ENCODE measurements around the gene SSH2.

SSH2 gene

DNA sequence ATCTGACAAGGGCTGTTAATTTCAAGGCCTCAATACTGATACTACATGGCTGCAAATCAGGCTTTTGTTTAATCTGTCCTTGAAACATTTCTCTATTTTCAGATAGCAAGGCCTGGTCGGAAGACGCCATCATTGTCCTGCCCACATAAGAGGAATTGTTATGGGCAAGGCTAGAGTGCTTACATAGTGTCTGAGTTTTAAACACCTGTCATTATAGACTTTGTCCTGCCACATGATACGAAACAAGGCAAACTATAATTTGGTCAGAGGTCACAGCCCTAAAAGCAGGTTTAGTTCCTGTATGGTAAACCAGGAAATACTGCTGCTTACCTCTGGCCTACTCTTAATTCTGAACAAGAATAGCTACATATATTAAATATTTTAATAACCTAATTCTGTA lies 104.4 kb downstream of the SSH2 start:
- TF ChIP-seq, protein P1, sequence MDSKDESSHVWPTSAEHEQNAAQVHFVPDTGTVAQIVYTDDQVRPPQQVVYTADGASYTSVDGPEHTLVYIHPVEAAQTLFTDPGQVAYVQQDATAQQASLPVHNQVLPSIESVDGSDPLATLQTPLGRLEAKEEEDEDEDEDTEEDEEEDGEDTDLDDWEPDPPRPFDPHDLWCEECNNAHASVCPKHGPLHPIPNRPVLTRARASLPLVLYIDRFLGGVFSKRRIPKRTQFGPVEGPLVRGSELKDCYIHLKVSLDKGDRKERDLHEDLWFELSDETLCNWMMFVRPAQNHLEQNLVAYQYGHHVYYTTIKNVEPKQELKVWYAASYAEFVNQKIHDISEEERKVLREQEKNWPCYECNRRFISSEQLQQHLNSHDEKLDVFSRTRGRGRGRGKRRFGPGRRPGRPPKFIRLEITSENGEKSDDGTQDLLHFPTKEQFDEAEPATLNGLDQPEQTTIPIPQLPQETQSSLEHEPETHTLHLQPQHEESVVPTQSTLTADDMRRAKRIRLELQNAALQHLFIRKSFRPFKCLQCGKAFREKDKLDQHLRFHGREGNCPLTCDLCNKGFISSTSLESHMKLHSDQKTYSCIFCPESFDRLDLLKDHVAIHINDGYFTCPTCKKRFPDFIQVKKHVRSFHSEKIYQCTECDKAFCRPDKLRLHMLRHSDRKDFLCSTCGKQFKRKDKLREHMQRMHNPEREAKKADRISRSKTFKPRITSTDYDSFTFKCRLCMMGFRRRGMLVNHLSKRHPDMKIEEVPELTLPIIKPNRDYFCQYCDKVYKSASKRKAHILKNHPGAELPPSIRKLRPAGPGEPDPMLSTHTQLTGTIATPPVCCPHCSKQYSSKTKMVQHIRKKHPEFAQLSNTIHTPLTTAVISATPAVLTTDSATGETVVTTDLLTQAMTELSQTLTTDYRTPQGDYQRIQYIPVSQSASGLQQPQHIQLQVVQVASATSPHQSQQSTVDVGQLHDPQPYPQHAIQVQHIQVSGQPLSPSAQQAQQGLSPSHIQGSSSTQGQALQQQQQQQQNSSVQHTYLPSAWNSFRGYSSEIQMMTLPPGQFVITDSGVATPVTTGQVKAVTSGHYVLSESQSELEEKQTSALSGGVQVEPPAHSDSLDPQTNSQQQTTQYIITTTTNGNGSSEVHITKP (tag by site-specific recombination; IDR thresholded peaks at IDR 0.05), result no peak
- TF ChIP-seq ZEB2 (tag by site-specific recombination; IDR thresholded peaks at IDR 0.05) (no peak), MZF1 (tag by site-specific recombination; IDR thresholded peaks at IDR 0.05; ENCODE audit: borderline replicate concordance) (no peak), SCRT2 (tag by site-specific recombination; IDR thresholded peaks at IDR 0.05) (no peak), ZNF561 (tag by site-specific recombination; IDR thresholded peaks at IDR 0.05; ENCODE audit: borderline replicate concordance) (no peak), ZNF76 (tag by site-specific recombination; IDR thresholded peaks at IDR 0.05; ENCODE audit: borderline replicate concordance, low read depth) (no peak), ZNF433 (tag by site-specific recombination; IDR thresholded peaks at IDR 0.05; ENCODE audit: low read depth) (no peak)
- TF ChIP-seq, protein P2, sequence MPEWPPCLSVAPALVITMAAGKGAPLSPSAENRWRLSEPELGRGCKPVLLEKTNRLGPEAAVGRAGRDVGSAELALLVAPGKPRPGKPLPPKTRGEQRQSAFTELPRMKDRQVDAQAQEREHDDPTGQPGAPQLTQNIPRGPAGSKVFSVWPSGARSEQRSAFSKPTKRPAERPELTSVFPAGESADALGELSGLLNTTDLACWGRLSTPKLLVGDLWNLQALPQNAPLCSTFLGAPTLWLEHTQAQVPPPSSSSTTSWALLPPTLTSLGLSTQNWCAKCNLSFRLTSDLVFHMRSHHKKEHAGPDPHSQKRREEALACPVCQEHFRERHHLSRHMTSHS (tag by site-specific recombination; IDR thresholded peaks at IDR 0.05), result no peak
- TF ChIP-seq, protein P3, sequence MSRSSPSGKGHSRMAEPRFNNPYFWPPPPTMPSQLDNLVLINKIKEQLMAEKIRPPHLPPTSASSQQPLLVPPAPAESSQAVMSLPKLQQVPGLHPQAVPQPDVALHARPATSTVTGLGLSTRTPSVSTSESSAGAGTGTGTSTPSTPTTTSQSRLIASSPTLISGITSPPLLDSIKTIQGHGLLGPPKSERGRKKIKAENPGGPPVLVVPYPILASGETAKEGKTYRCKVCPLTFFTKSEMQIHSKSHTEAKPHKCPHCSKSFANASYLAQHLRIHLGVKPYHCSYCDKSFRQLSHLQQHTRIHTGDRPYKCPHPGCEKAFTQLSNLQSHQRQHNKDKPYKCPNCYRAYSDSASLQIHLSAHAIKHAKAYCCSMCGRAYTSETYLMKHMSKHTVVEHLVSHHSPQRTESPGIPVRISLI (tag by site-specific recombination; IDR thresholded peaks at IDR 0.05), result no peak
- TF ChIP-seq, protein P4, sequence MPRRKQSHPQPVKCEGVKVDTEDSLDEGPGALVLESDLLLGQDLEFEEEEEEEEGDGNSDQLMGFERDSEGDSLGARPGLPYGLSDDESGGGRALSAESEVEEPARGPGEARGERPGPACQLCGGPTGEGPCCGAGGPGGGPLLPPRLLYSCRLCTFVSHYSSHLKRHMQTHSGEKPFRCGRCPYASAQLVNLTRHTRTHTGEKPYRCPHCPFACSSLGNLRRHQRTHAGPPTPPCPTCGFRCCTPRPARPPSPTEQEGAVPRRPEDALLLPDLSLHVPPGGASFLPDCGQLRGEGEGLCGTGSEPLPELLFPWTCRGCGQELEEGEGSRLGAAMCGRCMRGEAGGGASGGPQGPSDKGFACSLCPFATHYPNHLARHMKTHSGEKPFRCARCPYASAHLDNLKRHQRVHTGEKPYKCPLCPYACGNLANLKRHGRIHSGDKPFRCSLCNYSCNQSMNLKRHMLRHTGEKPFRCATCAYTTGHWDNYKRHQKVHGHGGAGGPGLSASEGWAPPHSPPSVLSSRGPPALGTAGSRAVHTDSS (tag by site-specific recombination; IDR thresholded peaks at IDR 0.05), result no peak
- CTCF ChIA-PET, result interaction anchor here (0.8 to 1.4 kb wide), 3 partner anchors 9 to 22 kb away, joined by 3 to 4 read pairs (median 3); no protein-coding TSS in a partner anchor
- POLR2A ChIA-PET, result no interaction called here

DNA sequence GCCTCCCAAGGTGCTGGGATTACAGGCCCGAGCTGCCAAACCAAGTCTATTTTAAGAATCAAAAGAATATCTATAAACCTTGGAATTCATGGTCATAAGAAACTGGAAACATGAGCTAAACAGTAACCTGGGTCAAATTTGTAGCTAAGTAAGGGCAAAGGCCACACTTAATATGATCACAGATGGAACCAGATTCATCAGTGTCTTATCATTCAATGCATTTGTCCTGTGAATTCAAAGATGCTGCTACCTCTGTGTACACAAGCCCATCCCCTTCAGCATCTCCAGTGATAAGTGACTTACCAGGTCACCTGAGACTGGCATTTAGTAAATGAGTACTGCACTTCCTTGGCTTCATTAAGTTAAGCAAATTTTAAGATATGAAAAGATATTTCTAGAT lies 108.1 kb downstream of the SSH2 start:
- ChIA-PET CTCF (interaction anchor here (0.6 to 4.9 kb wide), 6 partner anchors 11 to 502 kb away, joined by 3 to 33 read pairs (median 4); no protein-coding TSS in a partner anchor), POLR2A (interaction anchor here (0.9 kb wide), 1 partner anchor 108 kb away, joined by 4 read pairs; the partner anchor contains the start of gene SSH2)
- H3K27ac ChIP-seq (ENCODE audit: extremely low read depth, low read depth, low read length), result no peak overlapping the region
- no peaks in the 10 kb centered on the region for H3K9me3 ChIP-seq (ENCODE audit: control insufficient read depth, insufficient read depth, low read depth, low read length)
- peaks cover 13% of the 10 kb centered on the region for H3K4me1 ChIP-seq (ENCODE audit: control insufficient read depth, insufficient read depth, low read length)
- no peaks in the 10 kb centered on the region; a peak in 1 of 3 replicates for H3K36me3 ChIP-seq (ENCODE audit: control insufficient read depth in 2 of 2, insufficient read depth in 1 of 2, low read length in 2 of 2)
- no peak overlapping the region for H3K4me3 ChIP-seq (ENCODE audit: low read depth, low read length)
- TF ChIP-seq ZNF610 (tag by site-specific recombination; IDR thresholded peaks at IDR 0.05; ENCODE audit: borderline replicate concordance) (no peak), ZBTB48 (tag by site-specific recombination; IDR thresholded peaks at IDR 0.05) (no peak), ZNF558 (tag by site-specific recombination; IDR thresholded peaks at IDR 0.05) (no peak), ZNF48 (tag by site-specific recombination; IDR thresholded peaks at IDR 0.05) (no peak), ZNF146 (tag by site-specific recombination; IDR thresholded peaks at IDR 0.05) (no peak), KLF7 (tag by site-specific recombination; IDR thresholded peaks at IDR 0.05; ENCODE audit: borderline replicate concordance) (no peak), ZFP69B (tag by site-specific recombination; IDR thresholded peaks at IDR 0.05) (no peak), ZFP37 (tag by site-specific recombination; IDR thresholded peaks at IDR 0.05) (no peak), ZNF830 (tag by site-specific recombination; IDR thresholded peaks at IDR 0.05; ENCODE audit: low read depth) (no peak)
- TF ChIP-seq, protein P5, sequence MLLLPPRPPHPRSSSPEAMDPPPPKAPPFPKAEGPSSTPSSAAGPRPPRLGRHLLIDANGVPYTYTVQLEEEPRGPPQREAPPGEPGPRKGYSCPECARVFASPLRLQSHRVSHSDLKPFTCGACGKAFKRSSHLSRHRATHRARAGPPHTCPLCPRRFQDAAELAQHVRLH (tag by site-specific recombination; IDR thresholded peaks at IDR 0.05), result no peak
- TF ChIP-seq, protein P2 (tag by site-specific recombination; IDR thresholded peaks at IDR 0.05), result no peak
- TF ChIP-seq, protein P6, sequence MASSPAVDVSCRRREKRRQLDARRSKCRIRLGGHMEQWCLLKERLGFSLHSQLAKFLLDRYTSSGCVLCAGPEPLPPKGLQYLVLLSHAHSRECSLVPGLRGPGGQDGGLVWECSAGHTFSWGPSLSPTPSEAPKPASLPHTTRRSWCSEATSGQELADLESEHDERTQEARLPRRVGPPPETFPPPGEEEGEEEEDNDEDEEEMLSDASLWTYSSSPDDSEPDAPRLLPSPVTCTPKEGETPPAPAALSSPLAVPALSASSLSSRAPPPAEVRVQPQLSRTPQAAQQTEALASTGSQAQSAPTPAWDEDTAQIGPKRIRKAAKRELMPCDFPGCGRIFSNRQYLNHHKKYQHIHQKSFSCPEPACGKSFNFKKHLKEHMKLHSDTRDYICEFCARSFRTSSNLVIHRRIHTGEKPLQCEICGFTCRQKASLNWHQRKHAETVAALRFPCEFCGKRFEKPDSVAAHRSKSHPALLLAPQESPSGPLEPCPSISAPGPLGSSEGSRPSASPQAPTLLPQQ (tag by site-specific recombination; IDR thresholded peaks at IDR 0.05), result no peak

More for the DNA sequence above, 104.4 kb downstream of the SSH2 start:
- peaks cover 22% of the 10 kb centered on the region for H3K4me1 ChIP-seq (ENCODE audit: control insufficient read depth, insufficient read depth, low read length)
- H3K27ac ChIP-seq (ENCODE audit: extremely low read depth, low read depth, low read length), result no peak overlapping the region
- no peaks in the 10 kb centered on the region for H3K9me3 ChIP-seq (ENCODE audit: control insufficient read depth, insufficient read depth, low read depth, low read length)
- H3K36me3 ChIP-seq (ENCODE audit: control insufficient read depth in 2 of 2, insufficient read depth in 1 of 2, low read length in 2 of 2), result no peaks in the 10 kb centered on the region
- no peak overlapping the region for H3K4me3 ChIP-seq (ENCODE audit: low read depth, low read length)

Measured in HEK293 (cell line).